Psoas muscle (tissue), 8 donors: ENCODE results near the gene AUP1. TPM values are rescaled to one million over a fixed set of nuclear protein-coding genes. Genes with fewer than 3 reads are reported as not detected.

Source experiments
- ATAC-seq, 4 donors: fragments of 200-7000 bp; cut with Tn5 transposase; one replicate each; pipeline ENCODE4 v1.9.1; 2020; ENCODE audit warnings: moderate library complexity in 3 of 4, mild to moderate bottlenecking in 2 of 4
- DNase-seq, 2 donors: peaks; one replicate each; pipeline ENCODE4 v3.0.0-alpha.2; 2020
- H3K27ac ChIP-seq: fragments of 200-600 bp; one replicate; pipeline ENCODE4 v1.8.0; 2022
- H3K27me3 ChIP-seq, 3 donors: fragments of 200-600 bp in 1 of 3; one replicate each; pipeline versions ENCODE4 v1.6.1 to v1.8.0; 2013 to 2022; ENCODE audit warnings: low read length in 2 of 3, mild to moderate bottlenecking in 2 of 3, moderate library complexity in 1 of 3; ENCODE audit not compliant: insufficient read depth in 3 of 3
- H3K36me3 ChIP-seq, 2 donors: fragments of 200-600 bp in 1 of 2; one replicate each; pipeline versions ENCODE4 v1.6.1 to v1.8.0; 2013 to 2022; ENCODE audit warnings: low read depth in 1 of 2, mild to moderate bottlenecking in 1 of 2, moderate library complexity in 1 of 2; ENCODE audit not compliant: insufficient read depth in 1 of 2
- H3K4me1 ChIP-seq: fragments of 200-600 bp; one replicate; pipeline ENCODE4 v1.8.0; 2022
- H3K4me3 ChIP-seq: fragments of 200-600 bp; one replicate; pipeline ENCODE4 v1.8.0; 2022; ENCODE audit warnings: mild to moderate bottlenecking
- H3K9me3 ChIP-seq: fragments of 200-600 bp; one replicate; pipeline ENCODE4 v1.8.0; 2022
- WGBS, 3 donors: extraction: QIAGEN DNeasy Blood & Tissue Kit; methylation state at CpG; one replicate each; pipeline versions ENCODE4 v1.1.6 to v1.1.7; 2013; 5-methylcytosine and 5-hydroxymethylcytosine counted together
- intact Hi-C, 2 donors: fragments of 100-400 bp; cut with DNase I; formaldehyde crosslinking; loops; one replicate each; pipeline versions ENCODE4 v1.11.0 to v1.14.2; 2022
- polyA plus RNA-seq, 3 donors: library from polyadenylated mRNA; stranded (reverse); fragments of 200-250 nt; gene quantifications; one replicate each; pipeline ENCODE4 v1.2.3, GENCODE V29; 2013
- total RNA-seq, 4 donors: library from RNA; stranded (reverse); fragmentation: NEBNext Ultra II Directional in 2 of 4; extraction: Animal tissue kit (Norgen Biotek cat#: 25700) in 2 of 4; gene quantifications; one replicate each; pipeline versions ENCODE4 v1.2.1 to v1.2.4, GENCODE V29; 2021 to 2023
- TF ChIP-seq, protein P1 (sequence below): fragments of 200-600 bp; IDR thresholded peaks from one replicate; pipeline ENCODE4 v1.8.0; 2022; ENCODE audit warnings: antibody characterized with exemption
- donor health status: healthy with polysubstance abuse.
- donor health status: DM: no; HTN: no; CAD: no; lungs with moderate emphysema.
- donor health status: Bipolar disorder and iron deficiency.
- donor health status: healthy.
- donor health status: DM: yes; HTN: yes; CAD: no.
- donor health status: DM: no; HTN: no; CAD: no.
- donor health status: DM: no; HTN: no; CAD: no.
- donor health status: DM: yes; HTN: yes; CAD: no.

AUP1 gene
- total and polyA plus RNA-seq, 7 donors: 56.0 to 205 (median 94.7) TPM

DNA sequence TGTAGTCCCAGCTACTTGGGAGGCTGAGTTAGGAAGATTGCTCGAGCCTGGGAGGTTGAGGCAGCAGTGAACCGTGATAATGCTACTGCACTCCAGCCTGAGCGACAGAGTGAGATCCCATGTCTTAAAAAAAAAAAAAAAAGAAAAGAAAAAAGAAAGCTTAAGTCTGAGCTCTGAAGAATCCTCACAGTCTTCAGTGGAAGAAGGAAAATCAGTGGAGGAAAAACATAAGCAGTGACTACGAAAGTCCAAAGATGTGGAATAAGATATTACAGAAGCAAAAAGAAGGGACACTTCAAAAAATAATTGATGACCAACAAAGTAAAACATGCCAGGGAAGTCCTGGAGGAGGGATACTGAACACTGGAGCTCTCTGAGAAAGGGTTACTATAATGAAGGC is 19.2 kb downstream of the AUP1 start:
- ATAC-seq: no peak
- intact Hi-C loops: no loop called here
- H3K27ac ChIP-seq: no peak overlapping the region
- no peak overlapping the region for H3K4me3 ChIP-seq
- no peaks in the 10 kb centered on the region for H3K9me3 ChIP-seq
- 79 to 82% (median 80%) methylated on average over 4 of the region's 4 CpGs for WGBS, 3 donors
- H3K36me3 ChIP-seq: peaks cover 0 to 13% of the 10 kb centered on the region in 2 donors
- TF ChIP-seq, protein P1, sequence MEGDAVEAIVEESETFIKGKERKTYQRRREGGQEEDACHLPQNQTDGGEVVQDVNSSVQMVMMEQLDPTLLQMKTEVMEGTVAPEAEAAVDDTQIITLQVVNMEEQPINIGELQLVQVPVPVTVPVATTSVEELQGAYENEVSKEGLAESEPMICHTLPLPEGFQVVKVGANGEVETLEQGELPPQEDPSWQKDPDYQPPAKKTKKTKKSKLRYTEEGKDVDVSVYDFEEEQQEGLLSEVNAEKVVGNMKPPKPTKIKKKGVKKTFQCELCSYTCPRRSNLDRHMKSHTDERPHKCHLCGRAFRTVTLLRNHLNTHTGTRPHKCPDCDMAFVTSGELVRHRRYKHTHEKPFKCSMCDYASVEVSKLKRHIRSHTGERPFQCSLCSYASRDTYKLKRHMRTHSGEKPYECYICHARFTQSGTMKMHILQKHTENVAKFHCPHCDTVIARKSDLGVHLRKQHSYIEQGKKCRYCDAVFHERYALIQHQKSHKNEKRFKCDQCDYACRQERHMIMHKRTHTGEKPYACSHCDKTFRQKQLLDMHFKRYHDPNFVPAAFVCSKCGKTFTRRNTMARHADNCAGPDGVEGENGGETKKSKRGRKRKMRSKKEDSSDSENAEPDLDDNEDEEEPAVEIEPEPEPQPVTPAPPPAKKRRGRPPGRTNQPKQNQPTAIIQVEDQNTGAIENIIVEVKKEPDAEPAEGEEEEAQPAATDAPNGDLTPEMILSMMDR: no peak
- peaks cover 0 to 70% (median 29%) of the 10 kb centered on the region in 3 donors for H3K27me3 ChIP-seq
- no peak for DNase-seq
- H3K4me1 ChIP-seq: peaks cover 18% of the 10 kb centered on the region

DNA sequence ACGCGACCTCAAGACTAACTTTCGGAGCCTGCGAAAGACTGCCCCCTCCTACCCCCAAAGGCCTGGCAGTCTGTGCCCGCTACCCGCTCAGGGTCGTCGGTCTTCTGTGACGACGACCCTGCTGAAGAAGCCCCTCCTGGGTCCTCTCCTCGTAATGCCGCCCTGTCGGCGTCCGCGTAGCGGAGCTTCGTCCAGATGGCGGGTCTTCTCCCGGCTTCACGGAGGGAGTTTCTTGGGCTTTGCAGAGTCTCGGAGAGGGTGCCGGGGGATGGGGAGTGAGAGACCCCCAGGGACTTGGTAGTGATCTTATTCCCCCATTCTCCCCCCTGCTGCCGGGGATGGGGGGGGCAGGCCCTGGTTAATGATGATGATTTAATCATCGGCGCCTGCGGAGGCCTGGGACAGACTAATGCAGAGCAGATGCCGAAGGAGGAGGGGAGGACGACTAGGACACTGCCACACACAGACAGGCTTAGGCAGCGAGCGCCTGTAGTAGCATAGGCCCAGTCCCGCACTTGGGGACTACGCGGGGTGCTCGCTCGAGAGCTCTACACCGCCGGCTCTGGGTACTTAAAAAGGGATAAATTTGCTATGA is 21.5 kb downstream of the AUP1 start:
- Histone ChIP-seq H3K36me3 (peaks cover 0 to 22% of the 10 kb centered on the region in 2 donors), H3K27ac (peak overlapping the region; percentile 100), H3K9me3 (no peaks in the 10 kb centered on the region), H3K4me1 (peaks cover 13% of the 10 kb centered on the region), H3K4me3 (peak overlapping the region; percentile 96), H3K27me3 (peaks cover 0 to 68% (median 10%) of the 10 kb centered on the region in 3 donors)
- intact Hi-C loops: loop anchor here (2.0 kb wide), 1 partner anchor 21 kb away; the partner anchor contains the start of genes AUP1 (in 2 of the 2) and HTRA2 (in 2 of the 2)
- ATAC-seq (peak in 1 of 4 donors; percentile 14), DNase-seq (no peak)
- TF ChIP-seq, protein P1: no peak
- 16 to 20% (median 18%) methylated on average over 38 of the region's 38 CpGs for WGBS, 3 donors

DNA sequence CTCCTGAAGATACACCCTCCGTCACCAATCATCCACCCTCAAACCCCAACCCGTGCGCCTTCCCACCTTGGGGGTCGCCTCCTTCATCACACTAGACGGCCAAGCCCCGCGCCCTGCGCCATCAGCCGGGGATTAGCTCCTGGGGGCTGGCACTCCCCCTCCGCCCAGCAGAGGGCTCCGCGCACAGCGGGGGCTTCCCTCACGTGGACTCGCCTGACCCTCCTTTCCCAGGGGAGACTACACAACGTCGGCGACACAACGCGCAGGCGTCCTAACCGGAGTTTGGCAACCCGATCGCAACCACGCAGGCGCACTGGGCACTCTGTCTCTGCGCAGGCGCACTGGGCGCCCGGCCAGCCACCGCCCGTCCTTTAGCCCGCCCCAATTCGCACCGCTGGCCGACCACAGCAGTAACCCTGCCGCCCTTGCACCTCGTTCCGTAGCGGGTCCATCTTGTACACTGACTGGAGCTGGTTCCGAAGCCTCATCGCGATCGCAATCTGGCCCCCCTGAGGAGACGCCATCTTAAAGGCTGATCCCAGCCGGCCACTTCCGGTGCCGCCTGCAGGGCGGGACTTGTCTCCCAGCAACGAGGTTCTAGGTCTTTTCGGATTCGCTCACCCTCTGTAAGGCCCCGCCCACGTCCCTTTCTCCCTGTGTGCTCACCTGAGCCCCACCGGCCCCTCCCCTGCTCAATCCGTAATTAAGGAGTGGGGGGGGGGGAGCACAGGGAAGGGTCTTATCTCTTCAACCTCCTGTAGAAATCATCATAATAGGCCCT is 22.2 kb downstream of the AUP1 start, which contains the start of gene PCGF1:
Gene PCGF1 (minus strand): TSS at position 551 of the 781 bp plus-strand sequence. CDS start 27 bp downstream, at position 524.
- no peaks in the 10 kb centered on the region for H3K9me3 ChIP-seq
- intact Hi-C loops: no loop called here
- peaks cover 13% of the 10 kb centered on the region for H3K4me1 ChIP-seq

DNA sequence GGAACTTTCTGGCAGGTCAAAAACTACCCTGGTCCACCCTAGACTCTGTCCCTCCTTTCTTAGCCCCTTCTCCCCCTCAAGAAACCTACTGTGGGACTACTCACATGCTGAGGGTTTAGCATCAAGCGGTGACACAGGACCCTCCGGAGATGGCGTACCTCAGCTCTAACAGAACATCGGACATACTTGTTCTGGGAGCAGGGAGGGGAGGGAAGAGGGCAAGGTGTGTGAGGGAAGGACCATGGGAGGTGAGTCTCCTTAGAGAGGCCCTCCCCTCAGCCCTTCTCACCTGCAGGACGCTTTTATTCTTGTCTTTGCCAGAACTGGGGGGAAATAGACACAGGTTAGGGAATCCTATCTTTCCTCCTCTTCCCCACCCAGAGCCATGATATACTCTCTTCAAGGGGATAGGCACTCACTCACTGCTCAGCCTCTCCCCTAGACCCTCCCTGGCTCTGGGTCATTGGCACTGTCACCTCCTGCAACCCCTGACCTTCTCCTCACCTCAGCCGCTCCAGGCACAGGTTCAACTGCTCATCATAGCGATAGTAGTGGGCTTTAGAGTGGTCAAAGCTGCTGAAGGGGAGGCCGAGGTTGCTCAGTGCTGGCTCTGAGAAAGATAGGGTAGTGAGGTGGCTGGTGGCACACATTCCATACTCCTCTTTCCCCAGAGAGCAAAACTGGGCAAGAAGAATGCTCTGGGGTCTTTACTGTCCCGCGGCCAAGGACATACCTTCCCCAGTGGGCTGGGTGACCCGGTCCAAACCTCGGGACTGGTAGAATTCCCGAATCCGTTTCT is 23.9 kb downstream of the AUP1 start:
- intact Hi-C loops: no loop called here
- ATAC-seq (no peak), DNase-seq (no peak)
- no peak overlapping the region for H3K4me3 ChIP-seq
- H3K27ac ChIP-seq: no peak overlapping the region
- H3K27me3 ChIP-seq: peaks cover 0 to 64% (median 10%) of the 10 kb centered on the region in 3 donors
- 94 to 96% (median 95%) methylated on average over 14 of the region's 14 CpGs for WGBS, 3 donors
- peaks cover 0 to 22% of the 10 kb centered on the region in 2 donors for H3K36me3 ChIP-seq
- peaks cover 13% of the 10 kb centered on the region for H3K4me1 ChIP-seq
- no peaks in the 10 kb centered on the region for H3K9me3 ChIP-seq
- TF ChIP-seq, protein P1: no peak

More for the DNA sequence above, 22.2 kb downstream of the AUP1 start, which contains the start of gene PCGF1:
- Histone ChIP-seq H3K4me3 (peak within 1 kb of the TSS; percentile 96), H3K27ac (peak within 1 kb of the TSS; percentile 100), H3K36me3 (peaks cover 0 to 22% of the 10 kb centered on the region in 2 donors), H3K27me3 (peaks cover 0 to 68% (median 8%) of the 10 kb centered on the region in 3 donors)
- TF ChIP-seq, protein P1: peak; percentile 31
- WGBS, 3 donors: 0 to 1% (median 1%) methylated on average over 54 to 56 of the region's 56 CpGs
- ATAC-seq (peak; percentile 98 to 99 (median 98)), DNase-seq (peak; percentile 99 to 100)
